ENCODE results near the gene PCSK7.

DNA sequence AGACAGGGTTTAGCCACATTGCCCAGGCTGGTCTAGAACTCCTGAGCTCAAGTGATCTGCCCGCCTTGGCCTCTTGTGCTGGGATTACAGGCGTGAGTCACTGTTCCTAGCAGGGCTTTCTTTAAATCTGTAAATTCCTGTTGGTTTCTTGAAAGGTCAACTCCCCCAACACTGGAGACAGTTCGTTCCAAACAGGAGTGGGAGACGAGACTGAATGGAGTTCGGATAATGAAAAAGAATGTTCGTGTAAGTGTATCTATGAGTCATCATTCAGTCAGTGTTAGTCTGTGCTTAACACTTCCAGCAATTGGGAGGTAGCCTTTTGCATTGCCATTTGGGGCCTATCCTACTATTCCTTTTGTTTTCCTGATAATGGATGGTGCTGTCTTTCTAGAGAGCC, 49.3 kb upstream of the PCSK7 start:
- TF ChIP-seq EZH2 (IDR thresholded peaks at IDR 0.05) = no peak
- TF ChIP-seq, protein P1, sequence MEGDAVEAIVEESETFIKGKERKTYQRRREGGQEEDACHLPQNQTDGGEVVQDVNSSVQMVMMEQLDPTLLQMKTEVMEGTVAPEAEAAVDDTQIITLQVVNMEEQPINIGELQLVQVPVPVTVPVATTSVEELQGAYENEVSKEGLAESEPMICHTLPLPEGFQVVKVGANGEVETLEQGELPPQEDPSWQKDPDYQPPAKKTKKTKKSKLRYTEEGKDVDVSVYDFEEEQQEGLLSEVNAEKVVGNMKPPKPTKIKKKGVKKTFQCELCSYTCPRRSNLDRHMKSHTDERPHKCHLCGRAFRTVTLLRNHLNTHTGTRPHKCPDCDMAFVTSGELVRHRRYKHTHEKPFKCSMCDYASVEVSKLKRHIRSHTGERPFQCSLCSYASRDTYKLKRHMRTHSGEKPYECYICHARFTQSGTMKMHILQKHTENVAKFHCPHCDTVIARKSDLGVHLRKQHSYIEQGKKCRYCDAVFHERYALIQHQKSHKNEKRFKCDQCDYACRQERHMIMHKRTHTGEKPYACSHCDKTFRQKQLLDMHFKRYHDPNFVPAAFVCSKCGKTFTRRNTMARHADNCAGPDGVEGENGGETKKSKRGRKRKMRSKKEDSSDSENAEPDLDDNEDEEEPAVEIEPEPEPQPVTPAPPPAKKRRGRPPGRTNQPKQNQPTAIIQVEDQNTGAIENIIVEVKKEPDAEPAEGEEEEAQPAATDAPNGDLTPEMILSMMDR (IDR thresholded peaks at IDR 0.05) = no peak

Measured in neural progenitor cell (in vitro differentiated cells).